ENCODE data around the gene USP14. TPM values are rescaled to one million over a fixed set of nuclear protein-coding genes. Genes with fewer than 3 reads are reported as not detected.
A peak's percentile ranks its signal among the peaks of the same experiment; 100 is the strongest.
"Not testable (repeated sequence)": the region's sequence is repeated elsewhere in the genome, so short reads cannot be mapped to it uniquely, and the experiment has no call there.

USP14 gene
- polyA plus RNA-seq (2013, experiment 1 of 2; ENCODE audit: insufficient read length) = 56.3 TPM
- 53.9 TPM for polyA plus RNA-seq (2013, experiment 2 of 2; ENCODE audit: insufficient read length)

GRCh38 chr18:158128-159036, at the start of gene USP14:
TSS of gene USP14 (plus strand) at chr18:158557. CDS start at chr18:158699, 142 bp downstream.
- DNase-seq = peak; percentile 96

GRCh38 chr18:108665-109063, 49.7 kb upstream of the USP14 start:
- not testable (repeated sequence) for DNase-seq

GRCh38 chr18:109130-109921, 49.0 kb upstream of the USP14 start:
- DNase-seq = peak; percentile 24

- not testable (repeated sequence) for DNase-seq
Measured at GRCh38 chr18:109922-110261, 48.5 kb upstream of the USP14 start.

GRCh38 chr18:110351-111201, 47.8 kb upstream of the USP14 start:
- not testable (repeated sequence) for DNase-seq

GRCh38 chr18:111306-112014, 46.9 kb upstream of the USP14 start:
- DNase-seq = peak; percentile 70

GRCh38 chr18:112015-112733, 46.2 kb upstream of the USP14 start:
- not testable (repeated sequence) for DNase-seq

- DNase-seq = not testable (repeated sequence)
Measured at GRCh38 chr18:120539-121260, 37.7 kb upstream of the USP14 start.

- no peak for DNase-seq
Measured at GRCh38 chr18:135045-135444, 23.3 kb upstream of the USP14 start.

- no peak for DNase-seq
Measured at GRCh38 chr18:136433-136832, 21.9 kb upstream of the USP14 start.

GRCh38 chr18:137327-137726, 21.0 kb upstream of the USP14 start:
- DNase-seq = no peak

GRCh38 chr18:140670-141266, 17.6 kb upstream of the USP14 start:
- no peak for DNase-seq

GRCh38 chr18:142624-143296, 15.6 kb upstream of the USP14 start:
- not testable (repeated sequence) for DNase-seq

- DNase-seq = no peak
Measured at GRCh38 chr18:148841-149240, 9.5 kb upstream of the USP14 start.

- no peak for DNase-seq
Measured at GRCh38 chr18:154151-154550, 4.2 kb upstream of the USP14 start.

- no peak for DNase-seq
Measured at GRCh38 chr18:155688-156087, 2.7 kb upstream of the USP14 start.

- no peak for DNase-seq
Measured at GRCh38 chr18:156514-157230, 1.7 kb upstream of the USP14 start.

- peak; percentile 1 for DNase-seq
Measured at GRCh38 chr18:159037-159652, 788 bp downstream of the USP14 start.

All from fibroblast of skin of abdomen (primary cell).